CD4-positive, CD25-positive, alpha-beta regulatory T cell (primary cell): Measurements from ENCODE around the gene LRRC8E. TPM values are rescaled to one million over a fixed set of nuclear protein-coding genes. Genes with fewer than 3 reads are reported as not detected.

Source experiments
- ATAC-seq, 2 donors: fragments of 150-1000 bp; cut with Tn5 transposase; one replicate each; pipeline ENCODE4 v1.10.0; 2021; ENCODE audit warnings: low read depth in 2 of 2, moderate number of reproducible peaks in 2 of 2, moderate library complexity in 1 of 2
- DNase-seq, 3 donors: peaks; one replicate each; pipeline versions ENCODE4 v3.0.0 to v3.0.0-alpha.2; 2012 to 2022; ENCODE audit warnings: mixed read lengths in 1 of 3
- H3K27ac ChIP-seq: one replicate; pipeline ENCODE4 v1.7.0; 2013; ENCODE audit warnings: mild to moderate bottlenecking, low read length; ENCODE audit not compliant: insufficient read depth, poor library complexity, severe bottlenecking
- H3K27me3 ChIP-seq: one replicate; pipeline ENCODE4 v1.7.0; 2013; ENCODE audit warnings: low read length; ENCODE audit not compliant: control insufficient read depth, insufficient read depth
- H3K36me3 ChIP-seq: one replicate; pipeline ENCODE4 v1.7.0; 2013; ENCODE audit warnings: mild to moderate bottlenecking, low read length, moderate library complexity; ENCODE audit not compliant: control insufficient read depth, insufficient read depth
- H3K4me1 ChIP-seq: 2 replicates; pipeline ENCODE4 v1.7.0; 2013; ENCODE audit warnings: mild to moderate bottlenecking, low read length; ENCODE audit not compliant: insufficient read depth, control insufficient read depth, poor library complexity, severe bottlenecking
- H3K4me3 ChIP-seq: one replicate; pipeline ENCODE4 v1.7.0; 2013; ENCODE audit warnings: low read depth, mild to moderate bottlenecking, low read length, moderate library complexity
- H3K9me3 ChIP-seq, 2 experiments: 1 replicate in 1 of 2; 2 replicates in 1 of 2; pipeline ENCODE4 v1.7.0; 2013; ENCODE audit warnings: low read length in 2 of 2, mild to moderate bottlenecking in 1 of 2, moderate library complexity in 1 of 2; ENCODE audit not compliant: control insufficient read depth in 2 of 2
- H3K27ac Mint-ChIP-seq, 3 donors: one replicate each; pipeline ENCODE4 v1.8.0; 2020 to 2022; ENCODE audit warnings: mild to moderate bottlenecking in 3 of 3, mixed read lengths in 3 of 3, moderate library complexity in 2 of 3
- H3K27me3 Mint-ChIP-seq: one replicate; pipeline ENCODE4 v1.8.0; 2022; ENCODE audit warnings: mild to moderate bottlenecking, mixed read lengths
- H3K36me3 Mint-ChIP-seq: one replicate; pipeline ENCODE4 v1.8.0; 2020; ENCODE audit warnings: mixed read lengths
- H3K4me1 Mint-ChIP-seq, 4 donors: one replicate each; pipeline ENCODE4 v1.8.0; 2020 to 2022; ENCODE audit warnings: mixed read lengths in 4 of 4, mild to moderate bottlenecking in 1 of 4
- H3K4me3 Mint-ChIP-seq, 4 donors: one replicate each; pipeline ENCODE4 v1.8.0; 2020 to 2022; ENCODE audit warnings: mild to moderate bottlenecking in 4 of 4, mixed read lengths in 4 of 4, moderate library complexity in 3 of 4
- H3K9me3 Mint-ChIP-seq, 7 donors: one replicate each; pipeline ENCODE4 v1.8.0; 2020 to 2022; ENCODE audit warnings: mixed read lengths in 7 of 7, mild to moderate bottlenecking in 3 of 7, moderate library complexity in 2 of 7
- polyA plus RNA-seq, 4 donors: library from polyadenylated mRNA; unstranded; fragments of 300-500 nt; fragmentation: Illumina TruSeq; gene quantifications; one replicate each; pipeline ENCODE4 v1.2.3, GENCODE V29; 2021
- total RNA-seq: library from RNA; stranded (reverse); gene quantifications from one replicate; pipeline ENCODE4 v1.2.3, GENCODE V29; 2022

Gene LRRC8E
- total and polyA plus RNA-seq, 5 donors from 2014 or later = not detected

DNA sequence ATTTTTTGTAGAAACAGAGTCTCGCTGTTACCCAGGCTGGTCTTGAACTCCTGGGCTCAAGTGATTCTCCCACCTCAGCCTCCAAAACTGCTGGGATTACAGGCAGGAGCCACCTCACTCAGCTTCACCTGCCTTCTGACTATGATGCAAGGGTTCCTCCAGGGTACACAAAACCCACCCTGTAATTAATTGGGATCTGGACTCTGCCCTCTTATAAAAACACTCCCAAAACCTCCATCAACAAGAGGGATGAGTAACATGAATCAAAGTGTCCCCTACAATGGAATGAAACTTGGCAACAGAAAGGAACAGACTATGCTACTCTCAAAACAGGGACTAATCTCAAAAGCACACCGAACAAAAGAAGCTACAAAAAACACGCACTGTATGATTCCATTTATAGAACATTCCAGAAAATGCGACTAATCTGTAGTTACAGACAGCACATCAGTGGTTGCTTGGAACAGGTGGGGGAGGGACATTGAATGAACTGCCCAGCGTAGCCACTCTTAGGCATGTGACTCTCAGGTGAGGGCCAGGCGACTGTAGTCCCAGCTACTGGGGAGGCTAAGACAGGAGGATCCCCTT, 11.0 kb upstream of the LRRC8E start:
- H3K4me1 Mint-ChIP-seq = peaks cover 0 to 16% (median under 1%) of the 10 kb centered on the region in 4 donors
- Histone ChIP-seq H3K27me3 (peaks cover 2% of the 10 kb centered on the region), H3K36me3 (no peaks in the 10 kb centered on the region), H3K4me1 (peaks cover 21% of the 10 kb centered on the region), H3K27ac (no peak overlapping the region), H3K9me3 (no peaks in the 10 kb centered on the region), H3K4me3 (no peak overlapping the region)
- H3K4me3 Mint-ChIP-seq = no peak overlapping the region
- ATAC-seq (no peak), DNase-seq (no peak)
- H3K36me3 Mint-ChIP-seq = no peaks in the 10 kb centered on the region
- no peak overlapping the region for H3K27ac Mint-ChIP-seq
- H3K27me3 Mint-ChIP-seq = peaks cover 26% of the 10 kb centered on the region
- H3K9me3 Mint-ChIP-seq = peaks cover 0 to 3% (median 0%) of the 10 kb centered on the region in 7 donors

DNA sequence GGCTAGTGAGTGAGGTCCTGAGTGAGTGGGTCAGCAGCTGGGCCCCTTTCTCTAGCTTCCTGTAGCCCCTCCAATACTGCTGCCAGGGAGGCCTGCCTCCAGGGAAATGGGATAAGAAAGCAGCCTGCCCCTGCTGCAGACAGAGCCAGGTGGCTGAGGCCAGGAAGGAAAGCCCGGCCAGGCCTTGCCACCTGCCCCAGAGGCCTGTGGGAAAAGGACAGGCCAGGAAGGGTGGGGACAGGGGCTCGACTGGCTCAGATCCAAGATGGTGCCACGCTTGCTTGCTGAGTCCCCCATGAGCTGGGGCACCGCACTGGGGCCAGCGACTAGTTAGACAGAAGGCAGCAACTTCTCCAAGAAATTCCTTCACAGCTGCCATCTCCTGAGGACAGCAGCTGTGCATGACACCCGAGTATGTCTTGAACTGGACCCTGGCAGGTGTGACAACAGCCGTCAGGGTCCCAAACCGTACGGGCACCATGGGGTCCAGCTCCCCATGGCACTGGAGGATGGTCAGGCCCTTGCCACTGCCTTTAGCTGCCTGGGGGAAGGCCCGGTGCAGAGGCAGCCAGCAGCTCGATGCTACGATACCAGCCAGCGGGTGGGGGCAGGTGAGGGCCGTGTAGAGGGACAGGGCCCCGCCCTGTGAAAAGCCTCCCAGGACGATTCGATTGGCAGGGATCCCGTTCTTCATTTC, 9.1 kb upstream of the LRRC8E start:
- Mint-ChIP-seq H3K4me3 (no peak overlapping the region), H3K27ac (no peak overlapping the region), H3K36me3 (no peaks in the 10 kb centered on the region), H3K4me1 (peaks cover 0 to 7% (median 0%) of the 10 kb centered on the region in 4 donors), H3K9me3 (peaks cover 0 to 3% (median 0%) of the 10 kb centered on the region in 7 donors), H3K27me3 (peaks cover 17% of the 10 kb centered on the region)
- no peak for DNase-seq
- no peaks in the 10 kb centered on the region for H3K9me3 ChIP-seq
- no peak overlapping the region for H3K27ac ChIP-seq
- peaks cover 2% of the 10 kb centered on the region for H3K27me3 ChIP-seq
- H3K36me3 ChIP-seq = no peaks in the 10 kb centered on the region
- no peak for ATAC-seq
- no peak overlapping the region for H3K4me3 ChIP-seq
- peaks cover 8% of the 10 kb centered on the region for H3K4me1 ChIP-seq

DNA sequence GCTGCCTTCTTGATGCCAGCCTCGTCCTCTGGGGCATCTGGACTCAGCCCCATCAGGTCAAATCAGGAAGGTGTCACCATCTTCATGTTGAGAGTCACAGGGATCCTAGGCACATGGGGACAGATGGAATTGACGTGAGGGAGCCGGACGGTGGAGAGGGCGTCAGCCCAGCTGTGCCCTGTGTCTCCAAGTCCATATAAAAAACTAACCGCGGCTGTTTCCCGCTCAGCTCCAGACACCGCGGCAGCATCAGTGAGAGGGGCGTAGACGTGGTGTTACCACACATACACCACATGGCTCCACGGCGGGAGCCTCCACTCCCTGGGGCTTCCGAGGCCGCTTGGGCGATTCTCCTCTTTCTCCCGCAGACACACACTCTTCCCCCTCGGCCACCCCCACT, 8.5 kb upstream of the LRRC8E start:
- no peaks in the 10 kb centered on the region for H3K36me3 Mint-ChIP-seq
- Histone ChIP-seq H3K36me3 (no peaks in the 10 kb centered on the region), H3K4me3 (no peak overlapping the region), H3K27me3 (peaks cover under 1% of the 10 kb centered on the region), H3K27ac (no peak overlapping the region), H3K9me3 (no peaks in the 10 kb centered on the region), H3K4me1 (peaks cover 2% of the 10 kb centered on the region)
- DNase-seq (no peak), ATAC-seq (no peak)
- H3K4me3 Mint-ChIP-seq = no peak overlapping the region
- H3K27me3 Mint-ChIP-seq = peaks cover 16% of the 10 kb centered on the region
- H3K27ac Mint-ChIP-seq = no peak overlapping the region
- peaks cover 0 to 3% (median 0%) of the 10 kb centered on the region in 7 donors for H3K9me3 Mint-ChIP-seq
- peaks cover 0 to 5% (median 0%) of the 10 kb centered on the region in 4 donors for H3K4me1 Mint-ChIP-seq

DNA sequence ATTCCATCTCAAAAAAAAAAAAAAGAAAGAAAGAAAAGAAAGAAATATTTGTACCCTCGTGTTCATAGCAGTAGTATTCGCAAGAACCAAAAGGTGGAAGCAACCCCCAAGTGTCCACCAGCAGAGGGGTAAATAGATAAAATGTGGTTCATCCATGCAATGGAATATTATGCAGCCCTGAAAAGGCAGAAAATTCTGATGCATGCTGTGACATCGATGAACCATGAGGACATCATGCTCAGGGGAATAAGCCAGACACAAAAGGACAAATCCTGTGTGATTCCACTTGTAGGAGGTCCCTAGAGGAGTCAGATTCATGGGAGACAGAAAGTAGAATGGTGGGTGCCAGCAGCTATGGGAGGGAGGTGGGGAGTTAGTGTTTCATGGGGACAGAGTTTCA, 6.4 kb upstream of the LRRC8E start:
- H3K27ac ChIP-seq = no peak overlapping the region
- no peaks in the 10 kb centered on the region for H3K27me3 ChIP-seq
- H3K36me3 ChIP-seq = no peaks in the 10 kb centered on the region
- no peak overlapping the region for H3K4me3 ChIP-seq
- Mint-ChIP-seq H3K36me3 (no peaks in the 10 kb centered on the region), H3K27ac (no peak overlapping the region), H3K27me3 (peaks cover 12% of the 10 kb centered on the region), H3K4me1 (no peaks in the 10 kb centered on the region), H3K4me3 (no peak overlapping the region), H3K9me3 (peaks cover 0 to 1% (median 0%) of the 10 kb centered on the region in 7 donors)
- DNase-seq (no peak), ATAC-seq (no peak)
- no peaks in the 10 kb centered on the region for H3K9me3 ChIP-seq
- no peaks in the 10 kb centered on the region for H3K4me1 ChIP-seq

DNA sequence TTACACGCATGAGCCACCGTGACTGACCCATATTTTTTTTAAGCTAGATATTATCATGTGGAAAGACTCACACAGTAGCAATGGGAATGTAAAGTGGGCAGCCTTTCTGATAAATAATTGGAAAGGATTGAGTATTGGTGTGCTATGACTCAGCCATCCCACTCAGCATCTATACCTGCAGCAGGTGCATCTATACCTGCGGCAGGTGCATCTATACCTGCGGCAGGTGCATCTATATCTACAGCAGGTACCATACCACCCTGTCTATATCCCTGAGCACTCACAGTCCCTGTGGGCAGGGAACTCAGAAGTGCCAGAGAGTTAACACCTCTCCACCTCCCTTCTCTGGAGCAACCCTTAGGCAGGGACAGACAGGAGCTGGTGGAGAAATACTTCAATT, 5.2 kb upstream of the LRRC8E start:
- peaks cover 0 to 1% (median 0%) of the 10 kb centered on the region in 7 donors for H3K9me3 Mint-ChIP-seq
- Histone ChIP-seq H3K4me3 (no peak overlapping the region), H3K36me3 (no peaks in the 10 kb centered on the region), H3K27me3 (no peaks in the 10 kb centered on the region), H3K27ac (no peak overlapping the region), H3K9me3 (no peaks in the 10 kb centered on the region), H3K4me1 (no peaks in the 10 kb centered on the region)
- no peaks in the 10 kb centered on the region for H3K4me1 Mint-ChIP-seq
- peaks cover 19% of the 10 kb centered on the region for H3K27me3 Mint-ChIP-seq
- ATAC-seq (no peak), DNase-seq (no peak)
- no peaks in the 10 kb centered on the region for H3K36me3 Mint-ChIP-seq
- no peak overlapping the region for H3K27ac Mint-ChIP-seq
- no peak overlapping the region for H3K4me3 Mint-ChIP-seq

DNA sequence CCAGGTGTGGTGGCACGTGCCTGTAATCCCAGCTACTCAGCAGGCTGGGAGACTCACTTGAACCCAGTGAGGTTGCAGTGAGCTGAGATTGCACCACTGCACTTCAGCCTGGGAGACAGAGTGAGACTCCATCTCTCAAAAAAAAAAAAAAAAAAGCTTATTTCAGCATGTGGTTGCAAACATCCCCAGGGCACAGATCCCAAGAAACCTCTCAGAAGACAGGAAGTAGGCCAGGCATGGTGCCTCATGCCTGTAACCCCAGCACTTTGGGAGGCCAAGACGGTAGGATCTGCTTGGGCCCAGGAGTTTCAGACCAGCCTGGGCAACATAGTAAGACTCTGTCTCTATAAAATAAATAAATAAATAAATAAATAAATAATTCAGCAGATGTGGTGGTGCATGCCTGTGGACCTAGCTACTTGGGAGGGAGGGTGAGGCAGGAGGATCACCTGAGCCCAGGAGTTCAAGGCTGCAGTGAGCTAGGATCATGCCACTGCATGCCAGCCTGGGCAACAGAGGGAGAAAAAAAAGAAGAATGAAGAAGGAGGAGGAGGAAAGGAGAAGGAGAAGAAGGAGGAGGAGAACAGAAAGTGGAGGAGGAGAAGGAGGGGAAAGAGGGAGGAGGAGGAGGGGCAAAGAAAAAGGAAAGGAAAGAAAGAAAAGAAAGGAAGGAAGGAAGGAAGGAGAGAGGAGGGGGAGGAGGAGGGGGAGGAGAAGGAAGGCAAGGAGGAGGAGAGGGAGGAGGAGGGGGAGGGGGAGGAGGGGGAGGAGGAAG, 4.3 kb upstream of the LRRC8E start:
- H3K4me3 Mint-ChIP-seq = no peak overlapping the region
- H3K27ac ChIP-seq = no peak overlapping the region
- H3K27ac Mint-ChIP-seq = no peak overlapping the region
- ATAC-seq (no peak), DNase-seq (no peak)
- peaks cover 0 to 1% (median 0%) of the 10 kb centered on the region in 7 donors for H3K9me3 Mint-ChIP-seq
- H3K9me3 ChIP-seq = no peaks in the 10 kb centered on the region
- no peak overlapping the region for H3K4me3 ChIP-seq
- no peaks in the 10 kb centered on the region for H3K36me3 Mint-ChIP-seq
- no peaks in the 10 kb centered on the region for H3K4me1 ChIP-seq
- H3K27me3 ChIP-seq = peaks cover 3% of the 10 kb centered on the region
- H3K4me1 Mint-ChIP-seq = no peaks in the 10 kb centered on the region
- H3K27me3 Mint-ChIP-seq = peaks cover 24% of the 10 kb centered on the region
- H3K36me3 ChIP-seq = no peaks in the 10 kb centered on the region

DNA sequence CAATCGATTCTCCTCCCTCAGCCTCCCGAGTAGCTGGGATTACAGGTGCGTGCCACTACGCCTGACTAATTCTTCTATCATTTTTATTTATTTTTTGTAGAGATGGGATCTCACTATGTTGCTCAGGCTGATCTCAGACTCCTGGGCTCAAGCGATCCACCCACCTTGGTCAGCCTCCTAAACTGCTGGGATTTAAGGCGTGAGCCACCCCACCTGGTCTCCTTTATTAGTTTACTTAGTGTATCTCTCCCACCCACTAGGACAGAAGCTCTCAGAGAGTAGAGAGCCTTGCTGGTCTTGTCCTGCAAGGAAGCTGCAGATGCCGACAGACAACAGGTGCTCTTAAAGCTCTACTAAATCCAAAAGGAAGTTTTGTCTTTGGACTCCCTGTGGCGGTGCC, 2.5 kb upstream of the LRRC8E start:
- no peaks in the 10 kb centered on the region for H3K4me1 Mint-ChIP-seq
- ATAC-seq = no peak
- H3K27me3 ChIP-seq = peaks cover 3% of the 10 kb centered on the region
- no peaks in the 10 kb centered on the region for H3K36me3 ChIP-seq
- H3K27ac ChIP-seq = no peak overlapping the region
- no peak overlapping the region for H3K4me3 ChIP-seq
- no peak overlapping the region for H3K4me3 Mint-ChIP-seq
- peaks cover 0 to 1% (median 0%) of the 10 kb centered on the region in 7 donors for H3K9me3 Mint-ChIP-seq
- peak overlapping the region in 1 of 3 donors; percentile 16 for H3K27ac Mint-ChIP-seq
- H3K4me1 ChIP-seq = no peaks in the 10 kb centered on the region
- H3K27me3 Mint-ChIP-seq = peaks cover 29% of the 10 kb centered on the region
- DNase-seq = no peak
- no peaks in the 10 kb centered on the region for H3K9me3 ChIP-seq
- H3K36me3 Mint-ChIP-seq = no peaks in the 10 kb centered on the region
